DMS153 treated with DMSO at 0.1 percent for 48 hours (cell line): ENCODE data around the gene SLX4IP.
"Not testable (repeated sequence)": the region's sequence is repeated elsewhere in the genome, so short reads cannot be mapped to it uniquely, and the experiment has no call there.

Experiments used
- DNase-seq: peaks from one replicate; lab custom pipeline; 2025; ENCODE audit not compliant: unreplicated experiment; lab: John Stamatoyannopoulos, UW

SLX4IP gene

GRCh38 chr20:10595985-10596384 is 160.9 kb downstream of the SLX4IP start:
- DNase-seq: no peak

- DNase-seq: no peak
These were observed 161.6 kb downstream of the SLX4IP start for GRCh38 chr20:10596710-10597121.

- no peak for DNase-seq
These were observed 162.5 kb downstream of the SLX4IP start for GRCh38 chr20:10597637-10598036.

- no peak for DNase-seq
These were observed 167.2 kb downstream of the SLX4IP start for GRCh38 chr20:10602221-10602871.

- DNase-seq: no peak
These were observed 168.3 kb downstream of the SLX4IP start for GRCh38 chr20:10603378-10603777.

- no peak for DNase-seq
These were observed 169.1 kb downstream of the SLX4IP start for GRCh38 chr20:10603971-10604864.

GRCh38 chr20:10604865-10605440 is 169.8 kb downstream of the SLX4IP start:
- no peak for DNase-seq

GRCh38 chr20:10605547-10606195 is 170.6 kb downstream of the SLX4IP start:
- DNase-seq: no peak

- no peak for DNase-seq
These were observed 174.2 kb downstream of the SLX4IP start for GRCh38 chr20:10609276-10609675.

- DNase-seq: no peak
These were observed 174.7 kb downstream of the SLX4IP start for GRCh38 chr20:10609770-10610169.

- DNase-seq: no peak
These were observed 175.1 kb downstream of the SLX4IP start for GRCh38 chr20:10610251-10610650.

GRCh38 chr20:10611357-10611756 is 176.3 kb downstream of the SLX4IP start:
- DNase-seq: no peak

GRCh38 chr20:10613426-10613825 is 178.3 kb downstream of the SLX4IP start:
- not testable (repeated sequence) for DNase-seq

- no peak for DNase-seq
These were observed 178.8 kb downstream of the SLX4IP start for GRCh38 chr20:10613911-10614310.

GRCh38 chr20:10616212-10616611 is 181.1 kb downstream of the SLX4IP start:
- no peak for DNase-seq

- not testable (repeated sequence) for DNase-seq
These were observed 182.5 kb downstream of the SLX4IP start for GRCh38 chr20:10617549-10618133.

GRCh38 chr20:10618611-10619245 is 183.6 kb downstream of the SLX4IP start:
- DNase-seq: no peak

GRCh38 chr20:10619427-10619826 is 184.3 kb downstream of the SLX4IP start:
- DNase-seq: no peak

- DNase-seq: no peak
These were observed 186.0 kb downstream of the SLX4IP start for GRCh38 chr20:10621149-10621548.

GRCh38 chr20:10622657-10623418 is 187.7 kb downstream of the SLX4IP start:
- DNase-seq: no peak
